NCI-H1092 (cell line): Measurements from ENCODE around the gene LIPA.

Source experiments
- DNase-seq: peaks from one replicate; lab custom pipeline; 2025; lab: John Stamatoyannopoulos, UW

Gene LIPA

GRCh38 chr10:89238956-89239644, 12.5 kb downstream of the LIPA start:
- no peak for DNase-seq

- DNase-seq, result no peak
These were observed 13.7 kb downstream of the LIPA start for GRCh38 chr10:89237849-89238248.

GRCh38 chr10:89236226-89236797, 15.3 kb downstream of the LIPA start:
- DNase-seq, result no peak

GRCh38 chr10:89235073-89235798, 16.3 kb downstream of the LIPA start:
- no peak for DNase-seq

- no peak for DNase-seq
These were observed 18.5 kb downstream of the LIPA start for GRCh38 chr10:89233033-89233432.

- DNase-seq, result no peak
These were observed 22.6 kb downstream of the LIPA start for GRCh38 chr10:89228962-89229361.

- DNase-seq, result no peak
These were observed 23.4 kb downstream of the LIPA start for GRCh38 chr10:89228146-89228545.

- no peak for DNase-seq
These were observed 24.7 kb downstream of the LIPA start for GRCh38 chr10:89226891-89227290.

- DNase-seq, result no peak
These were observed 26.7 kb downstream of the LIPA start for GRCh38 chr10:89224739-89225443.

- DNase-seq, result no peak
These were observed 29.7 kb downstream of the LIPA start for GRCh38 chr10:89221919-89222318.

GRCh38 chr10:89219513-89220218, 31.9 kb downstream of the LIPA start:
- DNase-seq, result no peak

- DNase-seq, result peak; percentile 12
These were observed 34.3 kb downstream of the LIPA start for GRCh38 chr10:89217057-89217990.

GRCh38 chr10:89216056-89216455, 35.5 kb downstream of the LIPA start:
- DNase-seq, result no peak

GRCh38 chr10:89215511-89215910, 36.1 kb downstream of the LIPA start:
- no peak for DNase-seq

- DNase-seq, result no peak
These were observed 36.9 kb downstream of the LIPA start for GRCh38 chr10:89214566-89215165.

- no peak for DNase-seq
These were observed 38.3 kb downstream of the LIPA start for GRCh38 chr10:89213191-89213808.

GRCh38 chr10:89210794-89211425, 40.7 kb downstream of the LIPA start:
- no peak for DNase-seq

- no peak for DNase-seq
These were observed 41.9 kb downstream of the LIPA start for GRCh38 chr10:89209718-89210117.

- DNase-seq, result no peak
These were observed 43.6 kb downstream of the LIPA start for GRCh38 chr10:89207801-89208551.
